Right lung (tissue), 5 donors: ENCODE measurements around the gene SNRPD1. TPM values are rescaled to one million over a fixed set of nuclear protein-coding genes. Genes with fewer than 3 reads are reported as not detected.
"Not testable (repeated sequence)": the region's sequence is repeated elsewhere in the genome, so short reads cannot be mapped to it uniquely, and the experiment has no call there.

Experiments
- DNase-seq, 2 donors: peaks; one replicate each; pipeline ENCODE4 v3.0.0-alpha.2; 2013
- polyA plus RNA-seq, 5 donors: library from polyadenylated mRNA; unstranded; fragments of 120-200 nt; gene quantifications; one replicate each; pipeline versions ENCODE4 v1.2.1 to v1.2.3, GENCODE V29; 2013; ENCODE audit warnings: inconsistent platforms in 1 of 5, low replicate concordance in 1 of 5; ENCODE audit not compliant: insufficient read length in 5 of 5, insufficient read depth in 1 of 5

Gene SNRPD1
- polyA plus RNA-seq, 5 donors, result 132 to 173 (median 149) TPM

GRCh38 chr18:21632393-21632792, 20.3 kb downstream of the SNRPD1 start:
- no peak for DNase-seq

GRCh38 chr18:21634588-21635199, 22.6 kb downstream of the SNRPD1 start:
- no peak for DNase-seq

- no peak for DNase-seq
Measured at GRCh38 chr18:21636769-21637168, 24.7 kb downstream of the SNRPD1 start.

- DNase-seq, result no peak
Measured at GRCh38 chr18:21638822-21639221, 26.7 kb downstream of the SNRPD1 start.

- DNase-seq, result not testable (repeated sequence)
Measured at GRCh38 chr18:21640375-21640774, 28.3 kb downstream of the SNRPD1 start.

GRCh38 chr18:21650311-21650710, 38.2 kb downstream of the SNRPD1 start:
- no peak for DNase-seq

- DNase-seq, result no peak
Measured at GRCh38 chr18:21652073-21652472, 40.0 kb downstream of the SNRPD1 start.

GRCh38 chr18:21653361-21653760, 41.2 kb downstream of the SNRPD1 start:
- no peak for DNase-seq

- DNase-seq, result no peak
Measured at GRCh38 chr18:21656402-21656801, 44.3 kb downstream of the SNRPD1 start.

- DNase-seq, result no peak
Measured at GRCh38 chr18:21660078-21660477, 48.0 kb downstream of the SNRPD1 start.

GRCh38 chr18:21662581-21662980, 50.5 kb downstream of the SNRPD1 start:
- DNase-seq, result no peak

GRCh38 chr18:21663578-21663977, 51.5 kb downstream of the SNRPD1 start:
- DNase-seq, result no peak

GRCh38 chr18:21664069-21664468, 52.0 kb downstream of the SNRPD1 start:
- DNase-seq, result no peak

GRCh38 chr18:21669736-21670285, 57.7 kb downstream of the SNRPD1 start:
- no peak for DNase-seq

GRCh38 chr18:21672521-21673267, 60.6 kb downstream of the SNRPD1 start:
- no peak for DNase-seq

- not testable (repeated sequence) for DNase-seq
Measured at GRCh38 chr18:21675354-21675753, 63.2 kb downstream of the SNRPD1 start.

GRCh38 chr18:21678859-21679258, 66.7 kb downstream of the SNRPD1 start:
- no peak for DNase-seq

GRCh38 chr18:21680161-21680560, 68.0 kb downstream of the SNRPD1 start:
- DNase-seq, result no peak

- peak; percentile 69 to 72 for DNase-seq
Measured at GRCh38 chr18:21682371-21683051, 70.4 kb downstream of the SNRPD1 start.
